A549 (cell line): ENCODE data around the gene BTBD6.

Experiments used
- POLR2A ChIP-seq: IDR thresholded peaks from 2 replicates; pipeline ENCODE4 v1.6.1; 2012; ENCODE audit warnings: mild to moderate bottlenecking, low read length
- TF ChIP-seq, protein P1 (sequence below): fragments of >200 bp; sonication (Bioruptor Twin); formaldehyde crosslinking; IDR thresholded peaks from 3 replicates; pipeline ENCODE4 v1.5.1; 2016

- no peak for TF ChIP-seq POLR2A
- TF ChIP-seq, protein P1, sequence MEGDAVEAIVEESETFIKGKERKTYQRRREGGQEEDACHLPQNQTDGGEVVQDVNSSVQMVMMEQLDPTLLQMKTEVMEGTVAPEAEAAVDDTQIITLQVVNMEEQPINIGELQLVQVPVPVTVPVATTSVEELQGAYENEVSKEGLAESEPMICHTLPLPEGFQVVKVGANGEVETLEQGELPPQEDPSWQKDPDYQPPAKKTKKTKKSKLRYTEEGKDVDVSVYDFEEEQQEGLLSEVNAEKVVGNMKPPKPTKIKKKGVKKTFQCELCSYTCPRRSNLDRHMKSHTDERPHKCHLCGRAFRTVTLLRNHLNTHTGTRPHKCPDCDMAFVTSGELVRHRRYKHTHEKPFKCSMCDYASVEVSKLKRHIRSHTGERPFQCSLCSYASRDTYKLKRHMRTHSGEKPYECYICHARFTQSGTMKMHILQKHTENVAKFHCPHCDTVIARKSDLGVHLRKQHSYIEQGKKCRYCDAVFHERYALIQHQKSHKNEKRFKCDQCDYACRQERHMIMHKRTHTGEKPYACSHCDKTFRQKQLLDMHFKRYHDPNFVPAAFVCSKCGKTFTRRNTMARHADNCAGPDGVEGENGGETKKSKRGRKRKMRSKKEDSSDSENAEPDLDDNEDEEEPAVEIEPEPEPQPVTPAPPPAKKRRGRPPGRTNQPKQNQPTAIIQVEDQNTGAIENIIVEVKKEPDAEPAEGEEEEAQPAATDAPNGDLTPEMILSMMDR, result no peak
Measured at GRCh38 chr14:105287249-105288102, 39.1 kb downstream of the BTBD6 start.
